ENCODE results near the gene SDR42E2. TPM values are rescaled to one million over a fixed set of nuclear protein-coding genes. Genes with fewer than 3 reads are reported as not detected.

Gene SDR42E2
- total RNA-seq, 1 donor from 2014 or later, result not detected

DNA sequence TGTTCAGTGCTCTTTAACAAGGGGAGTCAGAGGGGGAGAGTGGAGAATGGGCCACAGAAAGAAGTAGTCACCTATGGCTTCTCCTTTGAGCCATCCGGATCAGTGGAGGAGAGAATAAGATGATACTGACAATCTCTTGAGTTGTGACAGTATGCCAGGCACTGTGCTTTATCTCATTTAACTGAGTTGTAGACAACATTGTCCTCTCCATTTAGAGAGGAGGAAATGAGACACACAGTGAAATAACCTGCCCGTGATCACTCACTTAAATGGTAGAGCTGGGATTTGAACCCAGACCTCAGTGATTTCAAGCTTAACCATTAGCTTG, 25.9 kb downstream of the SDR42E2 start:
- no peak for DNase-seq (ENCODE audit: extremely low spot score in 2 of 2)
- Histone ChIP-seq H3K27me3 (no peaks in the 10 kb centered on the region), H3K4me1 (peaks cover 36% of the 10 kb centered on the region), H3K36me3 (no peaks in the 10 kb centered on the region), H3K9me3 (no peaks in the 10 kb centered on the region), H3K4me3 (no peak overlapping the region), H3K27ac (peak overlapping the region; percentile 97)
- TF ChIP-seq POLR2AphosphoS5 (IDR thresholded peaks at IDR 0.05; ENCODE audit: insufficient read depth in 1 of 2, low read depth in 1 of 2) (no peak), POLR2A (IDR thresholded peaks at IDR 0.05) (no peak), CTCF (IDR thresholded peaks at IDR 0.05) (no peak)
- intact Hi-C loops (cut with DNase I), result loop anchor here (5.0 kb wide), 1 partner anchor 186 kb away; the partner anchor contains the start of gene PDZD9

DNA sequence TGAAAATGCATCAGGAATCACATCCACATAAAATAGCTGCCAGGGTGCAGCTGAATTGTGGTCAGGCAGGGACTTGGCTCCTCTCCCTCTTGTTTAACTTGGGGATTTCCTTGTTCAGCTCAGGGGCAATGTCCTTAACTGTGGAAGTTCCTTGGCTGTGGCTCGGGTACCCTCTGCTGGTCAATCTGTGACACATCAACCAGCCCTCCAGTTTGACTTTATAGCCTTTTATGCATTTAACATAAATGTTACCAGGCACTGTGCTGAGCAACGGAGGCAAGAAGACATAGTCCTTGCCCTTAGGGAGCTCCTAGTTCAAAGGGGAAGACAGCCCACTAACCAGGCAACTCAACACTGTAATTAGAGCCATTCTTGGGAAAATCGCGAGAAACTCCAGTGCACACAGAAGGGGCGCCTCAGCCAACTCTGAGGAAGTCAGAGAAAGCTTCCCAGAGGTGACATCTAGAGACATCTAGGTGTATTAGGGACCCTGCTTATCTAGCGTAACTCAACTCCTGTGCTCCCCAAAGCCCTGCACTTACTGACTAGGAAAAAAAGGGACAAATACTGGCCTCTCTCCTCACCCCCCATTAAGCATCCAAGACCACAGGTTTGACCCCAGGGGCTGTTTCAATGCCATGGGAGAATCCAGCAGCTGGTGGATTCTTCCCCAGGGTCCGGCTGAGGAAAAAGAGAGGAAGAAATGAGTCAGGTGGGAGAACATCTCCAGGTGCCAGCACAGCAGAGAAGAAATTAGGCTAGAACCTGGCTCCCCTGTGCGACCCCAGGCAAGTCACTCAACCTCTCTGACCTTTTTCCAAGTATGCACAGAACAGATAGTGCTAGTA, 26.5 kb downstream of the SDR42E2 start:
- Histone ChIP-seq H3K4me1 (peaks cover 42% of the 10 kb centered on the region), H3K36me3 (no peaks in the 10 kb centered on the region), H3K27me3 (no peaks in the 10 kb centered on the region), H3K27ac (peak overlapping the region; percentile 97), H3K9me3 (no peaks in the 10 kb centered on the region), H3K4me3 (peak overlapping the region; percentile 70 to 85)
- intact Hi-C loops (cut with DNase I), result loop anchor here (5.0 kb wide), 1 partner anchor 187 kb away; the partner anchor contains the start of gene PDZD9
- DNase-seq (ENCODE audit: extremely low spot score in 2 of 2), result peak in 1 of 2 donors; percentile 92
- TF ChIP-seq POLR2AphosphoS5 (IDR thresholded peaks at IDR 0.05; ENCODE audit: insufficient read depth in 1 of 2, low read depth in 1 of 2) (peak in 1 of 2 donors; percentile 69), POLR2A (IDR thresholded peaks at IDR 0.05) (no peak), CTCF (IDR thresholded peaks at IDR 0.05) (peak; percentile 57 to 85 (median 84))

GRCh38 chr16:22189473-22190080, 27.3 kb downstream of the SDR42E2 start:
- Histone ChIP-seq H3K9me3 (no peaks in the 10 kb centered on the region), H3K4me1 (peaks cover 45% of the 10 kb centered on the region), H3K4me3 (peak overlapping the region; percentile 70 to 85), H3K36me3 (no peaks in the 10 kb centered on the region), H3K27ac (peak overlapping the region; percentile 97), H3K27me3 (no peaks in the 10 kb centered on the region)
- intact Hi-C loops (cut with DNase I), result loop anchor here (5.0 kb wide), 1 partner anchor 187 kb away; the partner anchor contains the start of gene PDZD9
- TF ChIP-seq POLR2AphosphoS5 (IDR thresholded peaks at IDR 0.05; ENCODE audit: insufficient read depth in 1 of 2, low read depth in 1 of 2) (no peak), POLR2A (IDR thresholded peaks at IDR 0.05) (no peak), CTCF (IDR thresholded peaks at IDR 0.05) (no peak)
- peak in 1 of 2 donors; percentile 94 for DNase-seq (ENCODE audit: extremely low spot score in 2 of 2)

DNA sequence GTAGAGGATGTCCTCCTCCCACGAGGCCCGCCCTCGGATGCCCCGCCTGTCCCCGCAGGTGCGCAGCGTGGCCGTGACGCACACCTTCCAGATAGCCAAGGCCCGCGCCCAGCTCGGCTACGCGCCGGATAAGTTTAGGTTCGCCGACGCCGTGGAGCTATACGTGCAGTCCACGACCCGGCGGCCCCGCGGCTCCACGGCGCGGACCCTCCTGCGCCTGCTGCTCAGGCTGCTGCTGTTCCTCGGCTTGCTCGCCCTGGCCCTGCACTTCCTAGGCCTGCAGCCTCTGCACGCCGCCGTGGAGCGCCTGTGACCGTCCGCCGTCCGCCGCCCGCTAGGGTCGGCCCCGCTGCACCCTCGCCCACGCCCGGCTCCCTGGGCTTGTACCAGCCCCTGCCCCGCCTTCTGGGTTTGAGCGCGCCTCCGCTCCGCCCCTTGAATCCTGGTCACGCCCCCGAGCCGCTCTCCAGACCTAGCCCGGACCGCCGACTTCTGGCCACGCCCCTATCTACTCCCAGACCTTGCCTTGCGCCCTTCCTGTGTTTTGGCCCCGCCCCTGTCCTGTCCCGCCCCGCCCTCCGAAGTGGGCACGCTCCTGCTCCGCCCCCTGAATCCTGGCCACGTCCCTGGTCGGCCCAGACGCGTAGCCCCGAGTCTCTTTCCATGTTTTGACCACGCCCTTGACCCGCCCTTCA, 27.9 kb downstream of the SDR42E2 start:
- peaks cover 45% of the 10 kb centered on the region for H3K4me1 ChIP-seq
- peak; percentile 100 for DNase-seq (ENCODE audit: extremely low spot score in 2 of 2)
- intact Hi-C loops (cut with DNase I), result no loop called here

More for the DNA sequence above, 27.9 kb downstream of the SDR42E2 start:
- Histone ChIP-seq H3K36me3 (no peaks in the 10 kb centered on the region), H3K27me3 (no peaks in the 10 kb centered on the region), H3K27ac (peak overlapping the region; percentile 97), H3K4me3 (peak overlapping the region; percentile 70 to 85), H3K9me3 (no peaks in the 10 kb centered on the region)
- TF ChIP-seq POLR2A (IDR thresholded peaks at IDR 0.05), result peak in 1 of 2 donors; percentile 83
- TF ChIP-seq CTCF (IDR thresholded peaks at IDR 0.05), result no peak
- TF ChIP-seq POLR2AphosphoS5 (IDR thresholded peaks at IDR 0.05; ENCODE audit: insufficient read depth in 1 of 2, low read depth in 1 of 2), result peak; percentile 55 to 85

All from vagina (tissue), 2 donors.